Superior temporal gyrus (tissue), 1 donor: ENCODE results near the gene HTD2.

Source experiments
- DNase-seq: peaks from one replicate; pipeline ENCODE4 v3.0.0-alpha.2; 2016; ENCODE audit errors: extremely low spot score

Gene HTD2

GRCh38 chr3:58292866-58293265 is 13.5 kb upstream of the HTD2 start:
- DNase-seq = no peak

DNA sequence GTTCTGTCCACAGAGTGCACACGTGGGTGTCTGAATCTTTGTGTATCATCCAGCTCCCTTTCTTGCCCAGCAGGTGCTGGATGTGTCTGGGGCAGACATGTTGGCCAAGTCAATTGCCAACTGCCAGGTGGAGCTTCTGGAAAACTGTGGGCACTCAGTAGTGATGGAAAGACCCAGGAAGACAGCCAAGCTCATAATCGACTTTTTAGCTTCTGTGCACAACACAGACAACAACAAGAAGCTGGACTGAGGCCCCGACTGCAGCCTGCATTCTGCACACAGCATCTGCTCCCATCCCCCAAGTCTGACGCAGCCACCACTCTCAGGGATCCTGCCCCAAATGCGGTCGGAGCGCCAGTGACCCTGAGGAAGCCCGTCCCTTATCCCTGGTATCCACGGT is 12.8 kb upstream of the HTD2 start:
- peak; percentile 75 for DNase-seq

- peak; percentile 95 for DNase-seq
These were observed 10.1 kb upstream of the HTD2 start for GRCh38 chr3:58296269-58296668.

DNA sequence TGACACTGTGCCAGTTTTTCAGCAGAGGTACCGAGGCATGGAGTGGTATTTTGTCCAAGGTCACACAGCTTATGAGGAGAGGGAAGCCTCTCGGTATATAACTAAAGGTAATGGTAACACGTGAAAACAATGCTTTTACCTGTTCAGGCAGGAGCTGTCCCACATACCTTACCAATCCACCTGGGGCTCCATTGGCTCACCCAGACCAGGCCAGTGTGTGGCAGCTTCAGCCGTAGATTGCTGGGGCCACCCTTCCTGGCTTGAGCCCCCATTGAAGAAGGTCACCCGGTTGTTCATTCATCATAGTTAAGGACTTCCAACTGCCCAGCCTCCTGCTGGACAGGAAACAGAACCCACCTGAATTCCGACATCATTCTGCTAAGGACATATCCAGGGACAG is 9.5 kb upstream of the HTD2 start:
- DNase-seq = peak; percentile 24

DNA sequence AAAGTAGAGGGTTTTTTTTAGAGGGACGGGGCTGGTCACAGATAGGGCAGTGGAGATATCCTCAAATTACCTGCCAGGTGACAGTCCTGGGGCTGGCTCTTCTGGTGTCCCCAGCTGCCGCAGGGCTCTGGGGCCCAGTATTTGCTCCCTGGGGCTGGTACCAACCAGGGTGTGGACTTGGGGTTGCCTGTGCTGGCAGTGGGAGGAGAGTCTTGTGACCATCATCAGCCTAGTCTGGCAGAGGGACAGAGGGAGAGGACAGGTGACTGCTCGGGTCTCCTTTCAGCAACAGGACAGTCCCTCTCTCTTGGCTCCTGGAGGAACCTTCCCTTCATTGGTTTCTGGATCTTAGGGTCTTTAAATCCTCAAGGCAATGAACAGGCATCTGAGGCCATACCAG is 8.1 kb upstream of the HTD2 start:
- no peak for DNase-seq

- DNase-seq = peak; percentile 14
These were observed 7.2 kb upstream of the HTD2 start for GRCh38 chr3:58299075-58299474.

DNA sequence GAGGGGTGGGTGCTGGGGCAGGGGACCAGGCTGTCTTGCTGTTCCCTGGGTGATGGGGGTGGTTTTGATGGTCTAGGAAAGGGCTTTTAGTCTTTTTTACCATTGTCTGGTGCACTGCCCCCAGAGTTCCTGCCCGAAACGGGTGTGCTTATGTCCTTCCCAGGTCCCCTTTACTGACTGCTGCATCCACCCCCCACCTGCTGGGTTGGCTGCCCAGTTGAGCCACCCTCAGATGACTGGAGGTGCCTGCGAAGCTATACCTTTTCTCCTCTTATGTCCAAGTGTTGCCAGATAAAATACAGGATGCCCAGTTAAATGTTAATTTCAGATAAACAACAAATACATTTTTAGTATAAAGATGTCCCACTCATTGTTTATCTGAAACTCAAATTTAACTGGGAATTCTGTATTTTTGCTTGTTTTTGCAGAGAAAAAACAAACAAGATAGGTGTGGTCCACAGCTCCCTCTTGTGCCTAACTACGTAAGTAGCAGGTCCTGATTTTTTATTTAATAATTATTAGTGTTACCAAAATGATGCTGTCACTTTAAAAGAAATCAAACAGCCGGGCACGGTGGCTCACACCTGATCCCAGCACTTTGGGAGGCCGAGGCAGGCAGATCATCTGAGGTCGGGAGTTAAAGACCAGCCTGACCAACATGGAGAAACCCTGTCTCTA is 6.3 kb upstream of the HTD2 start:
- DNase-seq = peak; percentile 77

DNA sequence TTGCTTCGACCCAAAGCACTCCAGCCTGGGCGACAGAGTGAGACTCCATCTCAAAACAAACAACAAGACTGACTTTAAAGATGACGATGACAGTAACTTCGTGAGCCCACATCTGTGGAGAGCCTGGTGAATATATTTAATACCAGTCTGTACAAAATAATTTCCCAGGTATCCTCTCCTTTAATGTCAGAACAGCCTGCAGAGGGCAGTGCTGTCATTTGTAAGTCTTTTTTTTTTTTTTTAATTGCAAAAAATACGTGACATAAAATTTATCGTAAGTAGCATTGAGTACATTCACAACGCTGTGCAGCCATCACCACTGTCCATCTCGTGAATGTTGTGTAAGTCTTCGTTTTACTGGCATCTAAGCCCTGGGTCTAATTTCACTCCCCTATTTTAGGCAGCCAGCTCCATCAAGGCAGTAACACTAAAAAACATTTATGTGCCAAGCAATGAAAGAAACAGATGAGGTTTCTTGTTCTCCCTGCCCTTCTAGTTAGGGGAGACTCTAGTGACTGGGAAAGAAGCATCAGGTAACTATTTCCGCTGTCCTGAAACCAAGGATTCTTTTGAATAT is 1.4 kb downstream of the HTD2 start:
- DNase-seq = peak; percentile 44

DNA sequence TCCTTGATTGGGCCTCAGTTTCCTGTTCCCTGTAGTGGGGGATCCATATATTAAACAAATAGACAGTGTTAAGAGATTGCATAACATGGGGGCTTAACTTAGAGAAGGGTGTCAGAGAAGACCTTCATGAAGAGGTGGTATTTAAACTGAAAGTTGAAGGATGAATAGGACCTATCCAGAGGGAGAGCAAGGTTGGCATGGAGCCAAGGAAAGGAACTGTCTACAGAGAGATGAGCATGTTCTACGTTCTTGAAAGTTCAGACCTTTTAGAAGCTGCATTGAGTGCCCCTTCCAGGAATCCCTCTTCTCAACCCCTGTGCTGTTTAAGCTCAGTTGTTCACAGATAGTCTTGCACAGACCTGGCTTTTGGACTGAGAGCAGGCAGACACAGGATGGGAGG is 2.4 kb downstream of the HTD2 start:
- peak; percentile 38 for DNase-seq

DNA sequence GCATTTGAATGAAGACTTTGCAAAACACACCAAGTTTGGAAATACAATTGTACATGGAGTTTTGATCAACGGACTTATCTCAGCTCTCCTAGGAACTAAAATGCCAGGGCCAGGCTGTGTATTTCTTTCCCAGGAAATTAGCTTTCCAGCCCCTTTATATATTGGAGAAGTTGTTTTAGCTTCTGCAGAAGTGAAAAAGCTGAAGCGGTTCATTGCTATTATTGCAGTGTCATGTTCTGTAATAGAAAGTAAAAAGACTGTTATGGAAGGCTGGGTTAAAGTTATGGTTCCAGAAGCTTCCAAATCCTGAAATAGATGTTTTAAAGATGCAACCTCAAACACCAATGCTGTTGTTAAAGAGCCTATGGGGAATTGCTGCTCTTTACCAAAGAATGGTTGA is 11.5 kb downstream of the HTD2 start:
- no peak for DNase-seq

DNA sequence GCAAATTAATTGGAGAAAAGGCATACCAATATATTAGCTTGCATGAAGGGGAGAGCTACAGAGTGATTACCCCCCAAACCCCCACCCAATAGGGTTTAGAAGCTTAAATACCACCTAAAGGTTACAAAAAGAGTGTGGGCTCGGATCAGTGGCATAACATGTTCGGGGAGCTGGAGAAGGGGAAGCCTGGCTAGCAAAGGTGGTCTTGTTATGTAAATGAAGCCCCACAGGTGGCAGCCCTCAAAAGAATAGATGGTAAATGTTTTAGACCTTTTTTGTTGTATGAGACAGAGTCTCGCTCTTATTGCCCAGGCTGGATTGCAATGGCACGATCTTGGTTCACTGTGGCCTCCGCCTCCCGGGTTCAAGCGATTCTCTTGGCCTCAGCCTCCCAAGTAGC is 15.5 kb downstream of the HTD2 start:
- no peak for DNase-seq

GRCh38 chr3:58322793-58323192 is 16.5 kb downstream of the HTD2 start:
- no peak for DNase-seq

DNA sequence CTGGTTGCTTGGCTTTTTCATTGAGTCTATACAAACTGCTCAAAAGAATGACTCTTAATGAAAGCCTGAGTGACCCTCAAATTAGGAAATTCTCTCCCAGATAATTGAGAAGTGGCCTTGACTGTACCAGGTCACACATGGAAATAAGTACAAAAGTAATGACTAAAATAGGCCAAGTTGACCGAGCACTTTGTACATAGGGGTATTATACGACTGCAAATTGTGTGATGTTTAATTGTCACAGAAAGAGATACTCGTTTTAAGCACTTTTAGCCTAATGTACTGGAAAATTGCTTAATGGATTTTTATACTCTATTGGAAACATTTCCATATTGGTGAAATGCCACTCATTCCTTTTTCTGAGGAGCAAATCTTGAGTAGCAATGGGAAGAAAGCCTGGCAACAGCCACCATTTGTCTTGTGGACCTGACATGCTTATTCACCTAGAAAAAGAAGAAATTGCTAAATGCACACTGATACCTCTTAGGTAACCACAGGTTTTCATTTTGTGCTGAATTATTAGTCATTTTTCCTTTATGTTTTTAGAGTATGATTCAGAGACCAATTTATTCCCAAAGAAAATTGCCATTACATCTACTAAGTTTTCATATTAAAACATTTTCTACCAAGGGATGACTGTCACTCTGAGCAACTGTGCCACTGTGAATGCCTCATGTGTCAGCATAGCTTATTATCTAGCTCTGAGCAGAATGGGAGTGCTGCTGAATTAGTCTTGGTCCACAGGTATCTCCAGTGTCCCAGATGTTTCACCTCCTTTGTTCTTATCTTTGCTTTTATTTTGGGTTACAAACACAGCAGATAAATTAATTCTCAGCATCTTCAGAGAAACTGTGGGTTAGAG is 17.4 kb downstream of the HTD2 start:
- no peak for DNase-seq

- DNase-seq = no peak
These were observed 18.4 kb downstream of the HTD2 start for GRCh38 chr3:58324391-58325390.

DNA sequence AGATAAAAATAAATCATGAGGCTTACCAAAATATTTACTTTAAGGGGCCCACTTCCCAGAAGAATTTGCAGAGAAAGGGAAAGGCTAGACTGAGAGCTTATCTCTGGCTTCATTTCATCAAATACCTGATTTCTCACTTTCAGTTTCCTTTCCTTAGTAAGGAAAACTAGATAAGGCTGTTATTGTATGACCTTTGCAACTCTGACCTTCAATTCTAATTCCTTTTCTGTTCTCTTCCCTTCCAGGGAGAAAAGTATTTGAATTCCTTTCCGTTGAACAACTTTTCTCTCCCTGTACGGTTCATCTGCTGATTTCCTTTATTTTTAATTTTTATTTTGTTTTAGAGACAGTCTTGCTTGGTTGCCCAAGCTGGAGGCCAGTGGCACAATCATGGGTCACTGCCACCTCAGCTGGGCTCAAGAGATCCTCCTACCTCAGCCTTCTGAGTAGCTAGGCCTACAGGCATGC is 19.2 kb downstream of the HTD2 start:
- no peak for DNase-seq

- DNase-seq = no peak
These were observed 20.1 kb downstream of the HTD2 start for GRCh38 chr3:58326267-58326900.

DNA sequence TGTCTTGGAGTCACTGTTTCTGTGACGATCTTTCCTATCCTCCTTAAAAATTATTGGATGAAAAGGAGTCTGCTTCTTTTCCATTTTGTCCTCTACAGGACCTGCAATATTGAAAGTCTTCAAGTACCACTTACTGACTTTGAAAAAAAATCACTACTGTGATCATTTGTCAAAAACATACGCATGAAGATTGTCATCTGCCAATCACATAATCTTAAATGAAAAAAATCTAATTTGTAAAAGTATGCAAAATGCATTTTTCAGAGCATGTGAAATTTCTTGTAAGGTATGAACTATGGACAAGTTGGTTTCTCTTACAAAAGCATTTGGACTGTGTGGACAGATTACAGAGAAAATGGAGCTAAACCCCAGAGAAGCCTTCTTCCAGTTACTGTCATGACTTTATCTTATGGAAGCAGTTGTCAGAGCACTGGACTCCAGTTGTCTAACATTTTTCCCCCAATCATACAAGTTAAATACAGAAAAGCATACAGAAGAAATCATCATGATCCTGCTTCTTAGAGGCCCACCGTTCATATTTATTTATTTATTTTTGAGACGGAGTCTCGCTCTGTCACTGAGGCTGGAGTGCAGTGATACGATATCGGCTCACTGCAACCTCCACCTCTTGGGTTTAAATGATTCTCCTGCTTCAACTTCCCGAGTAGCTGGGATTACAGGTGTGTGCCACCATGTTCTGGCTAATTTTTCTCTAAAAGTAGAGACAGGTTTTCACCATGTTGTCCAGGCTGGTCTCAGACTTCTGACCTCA is 23.0 kb downstream of the HTD2 start:
- DNase-seq = no peak

GRCh38 chr3:58329922-58330413 is 23.6 kb downstream of the HTD2 start:
- DNase-seq = no peak

DNA sequence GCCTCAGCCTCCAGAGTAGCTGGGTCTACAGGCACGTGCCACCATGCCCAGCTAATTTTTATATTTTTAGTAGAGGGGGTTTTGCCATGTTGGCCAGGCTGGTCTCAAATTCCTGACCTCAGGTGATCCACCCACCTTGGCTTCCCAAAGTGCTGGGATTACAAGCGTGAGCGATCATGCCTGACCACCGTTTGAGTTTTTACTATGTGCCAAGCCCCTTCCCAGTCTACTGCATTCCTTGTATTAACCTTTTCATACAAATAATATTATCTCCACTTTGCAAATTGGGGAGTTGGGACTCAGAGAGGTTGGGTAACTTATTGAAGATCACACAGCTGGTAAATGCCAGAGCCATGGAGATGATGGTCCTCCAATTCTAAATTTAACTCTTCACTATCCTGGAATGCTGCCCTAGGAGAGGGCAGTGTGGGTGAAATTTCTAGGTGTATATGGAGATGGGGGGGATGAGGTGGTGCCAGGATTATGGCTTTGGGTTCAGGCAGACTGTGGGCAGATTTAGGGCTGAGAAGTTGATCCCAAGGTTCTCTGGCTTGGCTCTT is 25.4 kb downstream of the HTD2 start:
- DNase-seq = no peak
